Measurements from ENCODE around the gene NMU. TPM values are rescaled to one million over a fixed set of nuclear protein-coding genes. Genes with fewer than 3 reads are reported as not detected.

NMU gene
- total and polyA plus RNA-seq, 10 of the 15 experiments (the other 5 are each of a cell fraction or from before 2014, with no cell fraction given) = 0.33 TPM; not detected in 9

- H3K27me3 ChIP-seq (replicated peaks in 1 of 2; ENCODE audit: control insufficient read depth in 2 of 2, insufficient read depth in 2 of 2, low read length in 1 of 2) = no peaks in the 10 kb centered on the region
- H2AFZ ChIP-seq (ENCODE audit: control insufficient read depth, low read depth, low read length) = no peak overlapping the region
- BruUV-seq (replicated peaks) = TSS peak; percentile 80
- peak overlapping the region; percentile 80 for H3K4me2 ChIP-seq (ENCODE audit: control insufficient read depth, insufficient read depth)
- intact Hi-C loops (cut with micrococcal nuclease; ENCODE audit: unreplicated experiment) = loop anchor here (2.0 to 10.0 kb wide), 3 partner anchors 101 to 887 kb away; partner anchors contain the start of genes PAICS and PPAT
- TF ChIP-seq ZZZ3 (IDR thresholded peaks at IDR 0.05; ENCODE audit: control insufficient read depth, insufficient read length, low read depth) = no peak
- TF ChIP-seq YY1 (IDR thresholded peaks at IDR 0.05; ENCODE audit: low read depth, low read length) = no peak
- no peak for TF ChIP-seq E4F1 (IDR thresholded peaks at IDR 0.05; ENCODE audit: borderline replicate concordance, partially characterized antibody)
- TF ChIP-seq TCF12 (IDR thresholded peaks at IDR 0.05; ENCODE audit: low read depth, low read length) = no peak
- no peak for TF ChIP-seq HCFC1 (IDR thresholded peaks at IDR 0.05; ENCODE audit: low read length)
- TF ChIP-seq KAT2A (conservative IDR thresholded peaks at IDR 0.05; ENCODE audit: control insufficient read depth, low read depth, low read length) = no peak
- no peak for TF ChIP-seq NR2C1 (IDR thresholded peaks at IDR 0.05)
- TF ChIP-seq MYC (IDR thresholded peaks at IDR 0.05; ENCODE audit: insufficient read depth, insufficient read length, insufficient replicate concordance, low read length, severe bottlenecking) = no peak
- TF ChIP-seq EGR1 (IDR thresholded peaks at IDR 0.05; ENCODE audit: borderline replicate concordance in 1 of 2, low read depth in 2 of 2, low read length in 2 of 2) = no peak
- no peak for TF ChIP-seq DPF2 (IDR thresholded peaks at IDR 0.05)
- no peak for TF ChIP-seq PRDM15 (CRISPR knock-in tag; IDR thresholded peaks at IDR 0.05)
- TF ChIP-seq ZBTB33 (IDR thresholded peaks at IDR 0.05) = no peak
- no peak for TF ChIP-seq JUND (IDR thresholded peaks at IDR 0.05; ENCODE audit: low read depth, low read length)
- TF ChIP-seq CEBPB (IDR thresholded peaks at IDR 0.05; ENCODE audit: borderline replicate concordance in 1 of 2, low read depth in 2 of 2, low read length in 2 of 2) = no peak
- no peak for TF ChIP-seq NFYB (IDR thresholded peaks at IDR 0.05; ENCODE audit: insufficient read depth, low read depth, low read length)
- TF ChIP-seq RELA (IDR thresholded peaks at IDR 0.05; ENCODE audit: borderline replicate concordance, partially characterized antibody) = no peak
- TF ChIP-seq MEF2B (IDR thresholded peaks at IDR 0.05; ENCODE audit: partially characterized antibody, poor library complexity, severe bottlenecking) = no peak
- H3K9ac ChIP-seq (ENCODE audit: control insufficient read depth, insufficient read depth, low read length) = peak overlapping the region; percentile 8; the same call in 1 of the 2 replicates
- CTCF ChIA-PET = no interaction called here
- in situ Hi-C loops (cut with MboI) = loop anchor here (5.0 kb wide), 1 partner anchor 151 kb away; the partner anchor contains the start of gene TMEM165
- H3K4me1 ChIP-seq (ENCODE audit: control insufficient read depth, insufficient read depth, low read length) = no peaks in the 10 kb centered on the region
- POLR2A ChIA-PET = no interaction called here
- ATAC-seq (no peak), FAIRE-seq (no peak), DNase-seq (ENCODE audit: low read depth, low spot score) (no peak)
- peaks cover 29% of the 10 kb centered on the region for H3K79me2 ChIP-seq (ENCODE audit: control insufficient read depth, insufficient read depth, low read length)
- H3K27ac ChIP-seq (ENCODE audit: control insufficient read depth, insufficient read depth) = no peak overlapping the region
- H3K4me3 ChIP-seq = peak overlapping the region; percentile 80; the same call in 1 of the 2 replicates
- H3K36me3 ChIP-seq (ENCODE audit: control insufficient read depth in 2 of 2, insufficient read depth in 2 of 2, low read length in 1 of 2) = no peaks in the 10 kb centered on the region
- RAD21 ChIA-PET (ENCODE audit: unreplicated experiment) = no interaction called here
- H4K20me1 ChIP-seq (ENCODE audit: control insufficient read depth, insufficient read depth) = no peaks in the 10 kb centered on the region
- SMC1A ChIA-PET (ENCODE audit: uncharacterized antibody, unreplicated experiment) = no interaction called here
- no peaks in the 10 kb centered on the region for H3K9me3 ChIP-seq (replicated peaks; ENCODE audit: control insufficient read depth, insufficient read depth, low read length)
- WGBS (ENCODE audit: insufficient coverage, insufficient replicate concordance, low lambda C conversion rate, missing lambda C conversion rate) = 88% methylated on average over 4 of the region's 4 CpGs
Observed at GRCh38 chr4:55547918-55548317, 88.2 kb downstream of the NMU start.

Measured in GM12878 (cell line).